Gastrocnemius medialis (tissue), 4 donors: ENCODE data around the gene NAV1. TPM values are rescaled to one million over a fixed set of nuclear protein-coding genes. Genes with fewer than 3 reads are reported as not detected.
"Not testable (repeated sequence)": the region's sequence is repeated elsewhere in the genome, so short reads cannot be mapped to it uniquely, and the experiment has no call there.

Experiments used
- ATAC-seq, 2 donors: fragments of 150-250 bp; one replicate each; pipeline ENCODE4 v1.9.1; 2016
- DNase-seq, 2 donors: peaks; one replicate each; pipeline ENCODE4 v3.0.0-alpha.2; 2019
- H3K27ac ChIP-seq, 4 donors: fragments of 200-600 bp; sonication (generic); 1 replicate in 1 of 4; 2 replicates in 3 of 4; pipeline ENCODE4 v1.5.1; 2016 to 2018; ENCODE audit warnings: mild to moderate bottlenecking in 2 of 4, moderate library complexity in 1 of 4
- H3K27me3 ChIP-seq, 3 donors: fragments of 200-600 bp; sonication (generic) in 2 of 3; 1 replicate in 1 of 3; 2 replicates in 2 of 3; pipeline versions ENCODE4 v1.5.1 to v1.6.0; 2016 to 2019; ENCODE audit warnings: mild to moderate bottlenecking in 1 of 3, moderate library complexity in 1 of 3
- H3K36me3 ChIP-seq, 2 donors: fragments of 200-600 bp; sonication (generic) in 1 of 2; one replicate each; pipeline ENCODE4 v1.5.1; 2017 to 2018
- H3K4me1 ChIP-seq, 2 donors: fragments of 200-600 bp; sonication (generic) in 1 of 2; one replicate each; pipeline ENCODE4 v1.5.1; 2016 to 2017; ENCODE audit warnings: mild to moderate bottlenecking in 2 of 2
- H3K4me3 ChIP-seq, 4 donors: fragments of 200-600 bp; sonication (generic) in 3 of 4; 1 replicate in 1 of 4; 2 replicates in 3 of 4; pipeline ENCODE4 v1.5.1; 2016 to 2019; ENCODE audit warnings: mild to moderate bottlenecking in 2 of 4
- H3K9me3 ChIP-seq, 3 donors: fragments of 200-600 bp; sonication (generic) in 2 of 3; 1 replicate in 1 of 3; 2 replicates in 2 of 3; pipeline ENCODE4 v1.5.1; 2016 to 2019
- POLR2A ChIP-seq, 2 donors: fragments of 450-650 bp; IDR thresholded peaks; one replicate each; pipeline ENCODE4 v1.6.1; 2017; ENCODE audit warnings: antibody characterized with exemption in 2 of 2, mild to moderate bottlenecking in 2 of 2, moderate library complexity in 2 of 2
- in situ Hi-C, 4 donors: fragments of 200-750 bp; cut with MboI; loops; one replicate each; pipeline versions ENCODE4 v1.15.0 to v1.8.0; 2017; ENCODE audit warnings: low sequenced_read_pairs in 4 of 4
- intact Hi-C: fragments of 100-400 bp; cut with DNase I; formaldehyde crosslinking; loops from one replicate; pipeline ENCODE4 v1.15.1; 2023; ENCODE audit warnings: low total_unique reads
- total RNA-seq, 4 donors: library from RNA; depleted of rRNA; stranded (reverse); fragments of >200 nt; gene quantifications; one replicate each; pipeline versions ENCODE4 v1.1.0 to v1.2.3, GENCODE V29; 2016
- TF ChIP-seq, protein P1 (sequence below), 5 experiments: fragments of 450-650 bp in 3 of 5; fragments of 200-600 bp in 2 of 5; sonication (generic) in 2 of 5; IDR thresholded peaks in 4 of 5; conservative IDR thresholded peaks in 1 of 5; 1 replicate in 4 of 5; 2 replicates in 1 of 5; pipeline ENCODE4 v1.5.1; 2016 to 2019; ENCODE audit warnings: antibody characterized with exemption in 5 of 5, mild to moderate bottlenecking in 3 of 5, moderate library complexity in 3 of 5

Gene NAV1
- total RNA-seq, 4 donors from 2014 or later: 4.2 to 9.1 (median 7.1) TPM

DNA sequence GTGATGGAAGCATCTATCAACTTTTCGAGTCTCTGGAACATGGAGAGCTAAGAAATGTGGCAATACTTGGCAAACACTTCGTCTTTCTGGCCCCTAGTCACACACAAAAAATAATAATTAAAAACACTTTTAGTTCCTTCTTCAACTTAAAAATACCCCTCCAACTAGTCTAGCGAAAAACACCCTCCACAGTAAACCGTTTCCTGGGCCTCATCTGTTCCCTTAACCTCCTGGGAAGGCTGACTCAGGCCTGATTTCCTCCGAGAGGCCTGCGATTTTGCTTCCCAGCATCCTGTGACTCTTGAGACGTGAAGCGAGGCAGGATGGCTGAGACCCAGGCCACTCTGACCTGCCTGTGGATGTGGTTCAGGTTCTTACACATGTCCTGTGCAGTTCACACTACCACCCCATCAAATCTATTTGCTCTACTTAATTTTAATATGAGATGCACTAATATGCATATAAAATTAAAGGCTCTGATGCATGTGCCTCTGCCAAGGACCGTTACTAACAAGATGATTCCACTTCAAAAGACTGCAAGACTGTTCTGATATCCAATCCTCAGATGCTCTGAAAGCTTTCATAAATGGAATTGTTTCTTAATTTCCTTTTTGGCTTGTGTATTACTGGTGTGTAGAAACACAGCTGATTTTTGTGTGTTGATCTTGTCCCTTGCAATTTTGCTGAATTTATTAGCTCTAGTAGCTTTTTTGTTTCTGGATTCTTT lies 3.5 kb downstream of the NAV1 start:
- intact Hi-C loops: no loop called here
- H3K27me3 ChIP-seq: peaks cover 24 to 41% (median 28%) of the 10 kb centered on the region in 3 donors
- no peak overlapping the region for H3K4me3 ChIP-seq

GRCh38 chr1:201543871-201544642 lies 5.1 kb downstream of the NAV1 start:
- in situ Hi-C loops: no loop called here
- TF ChIP-seq, protein P1, sequence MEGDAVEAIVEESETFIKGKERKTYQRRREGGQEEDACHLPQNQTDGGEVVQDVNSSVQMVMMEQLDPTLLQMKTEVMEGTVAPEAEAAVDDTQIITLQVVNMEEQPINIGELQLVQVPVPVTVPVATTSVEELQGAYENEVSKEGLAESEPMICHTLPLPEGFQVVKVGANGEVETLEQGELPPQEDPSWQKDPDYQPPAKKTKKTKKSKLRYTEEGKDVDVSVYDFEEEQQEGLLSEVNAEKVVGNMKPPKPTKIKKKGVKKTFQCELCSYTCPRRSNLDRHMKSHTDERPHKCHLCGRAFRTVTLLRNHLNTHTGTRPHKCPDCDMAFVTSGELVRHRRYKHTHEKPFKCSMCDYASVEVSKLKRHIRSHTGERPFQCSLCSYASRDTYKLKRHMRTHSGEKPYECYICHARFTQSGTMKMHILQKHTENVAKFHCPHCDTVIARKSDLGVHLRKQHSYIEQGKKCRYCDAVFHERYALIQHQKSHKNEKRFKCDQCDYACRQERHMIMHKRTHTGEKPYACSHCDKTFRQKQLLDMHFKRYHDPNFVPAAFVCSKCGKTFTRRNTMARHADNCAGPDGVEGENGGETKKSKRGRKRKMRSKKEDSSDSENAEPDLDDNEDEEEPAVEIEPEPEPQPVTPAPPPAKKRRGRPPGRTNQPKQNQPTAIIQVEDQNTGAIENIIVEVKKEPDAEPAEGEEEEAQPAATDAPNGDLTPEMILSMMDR (IDR thresholded peaks at IDR 0.05 in 4 of 5, conservative IDR thresholded peaks at IDR 0.05 in 1 of 5): no peak
- no peak for TF ChIP-seq POLR2A (IDR thresholded peaks at IDR 0.05)
- Histone ChIP-seq H3K27ac (peak overlapping the region; percentile 2 to 41 (median 16)), H3K36me3 (no peaks in the 10 kb centered on the region), H3K9me3 (no peaks in the 10 kb centered on the region), H3K4me1 (peaks cover 11 to 16% of the 10 kb centered on the region in 2 donors), H3K4me3 (no peak overlapping the region), H3K27me3 (peaks cover 12 to 25% (median 14%) of the 10 kb centered on the region in 3 donors)
- intact Hi-C loops: no loop called here
- DNase-seq (no peak), ATAC-seq (no peak)

More for the DNA sequence above, 3.5 kb downstream of the NAV1 start:
- H3K27ac ChIP-seq: peak overlapping the region; percentile 79 to 83 (median 80)
- H3K9me3 ChIP-seq: no peaks in the 10 kb centered on the region
- TF ChIP-seq, protein P1 (IDR thresholded peaks at IDR 0.05 in 4 of 5, conservative IDR thresholded peaks at IDR 0.05 in 1 of 5): no peak
- TF ChIP-seq POLR2A (IDR thresholded peaks at IDR 0.05): no peak
- in situ Hi-C loops: no loop called here
- no peaks in the 10 kb centered on the region for H3K36me3 ChIP-seq
- peaks cover 22 to 26% of the 10 kb centered on the region in 2 donors for H3K4me1 ChIP-seq
- ATAC-seq (peak; percentile 18 to 45), DNase-seq (peak in 1 of 2 donors; percentile 42)

DNA sequence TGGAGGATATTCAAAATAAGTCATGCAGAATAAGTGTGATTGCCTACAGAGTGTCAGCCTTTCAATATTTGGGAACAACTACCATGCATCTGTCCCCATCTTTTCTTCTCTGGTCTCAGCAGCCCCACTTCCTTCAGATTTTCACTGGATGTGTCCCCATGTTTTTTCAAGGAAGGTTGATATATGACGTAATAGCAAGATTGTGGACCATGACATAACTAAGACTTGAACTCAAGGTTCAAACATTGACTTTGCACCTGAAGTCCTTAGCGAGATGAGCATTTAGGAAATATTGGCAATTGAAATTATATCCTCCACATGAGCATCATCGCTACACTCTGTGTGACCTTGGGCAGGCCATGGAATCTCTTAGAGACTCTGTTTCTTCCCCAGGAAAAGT lies 5.8 kb downstream of the NAV1 start:
- intact Hi-C loops (no loop called here), in situ Hi-C loops (no loop called here)
- H3K27me3 ChIP-seq: peaks cover 7 to 19% (median 9%) of the 10 kb centered on the region in 3 donors

GRCh38 chr1:201545851-201546492 lies 7.0 kb downstream of the NAV1 start:
- Histone ChIP-seq H3K27me3 (peaks cover 0 to 6% (median 0%) of the 10 kb centered on the region in 3 donors), H3K4me3 (no peak overlapping the region), H3K27ac (no peak overlapping the region), H3K36me3 (no peaks in the 10 kb centered on the region), H3K4me1 (peaks cover 3 to 7% of the 10 kb centered on the region in 2 donors), H3K9me3 (no peaks in the 10 kb centered on the region)
- no peak for TF ChIP-seq POLR2A (IDR thresholded peaks at IDR 0.05)
- TF ChIP-seq, protein P1 (IDR thresholded peaks at IDR 0.05 in 4 of 5, conservative IDR thresholded peaks at IDR 0.05 in 1 of 5): no peak
- DNase-seq (no peak), ATAC-seq (no peak)
- intact Hi-C loops (no loop called here), in situ Hi-C loops (no loop called here)

More for the DNA sequence above, 5.8 kb downstream of the NAV1 start:
- TF ChIP-seq, protein P1 (IDR thresholded peaks at IDR 0.05 in 4 of 5, conservative IDR thresholded peaks at IDR 0.05 in 1 of 5): no peak
- no peak for TF ChIP-seq POLR2A (IDR thresholded peaks at IDR 0.05)
- Histone ChIP-seq H3K9me3 (no peaks in the 10 kb centered on the region), H3K4me1 (peaks cover 6 to 9% of the 10 kb centered on the region in 2 donors), H3K4me3 (no peak overlapping the region), H3K27ac (peak overlapping the region in 1 of 4 donors; percentile 20), H3K36me3 (no peaks in the 10 kb centered on the region)
- DNase-seq: no peak
- no peak for ATAC-seq

- H3K36me3 ChIP-seq, DNase-seq, H3K4me3 ChIP-seq, H3K27ac ChIP-seq, H3K9me3 ChIP-seq, intact Hi-C loops, ATAC-seq, in situ Hi-C loops, H3K27me3 ChIP-seq, H3K4me1 ChIP-seq: not testable (repeated sequence)
Observed at GRCh38 chr1:201549522-201549921, 10.6 kb downstream of the NAV1 start.
